Thyroid gland (tissue), 4 donors: ENCODE results near the gene TCF7L2. TPM values are rescaled to one million over a fixed set of nuclear protein-coding genes. Genes with fewer than 3 reads are reported as not detected.

Experiments
- DNase-seq, 2 donors: peaks; one replicate each; pipeline ENCODE4 v3.0.0-alpha.2; 2019
- H3K27ac ChIP-seq, 3 donors: fragments of 200-600 bp; sonication (generic); 1 replicate in 2 of 3; 2 replicates in 1 of 3; pipeline ENCODE4 v1.5.1; 2016 to 2019; ENCODE audit warnings: mild to moderate bottlenecking in 1 of 3, moderate library complexity in 1 of 3
- H3K27me3 ChIP-seq: fragments of 200-600 bp; sonication (generic); one replicate; pipeline ENCODE4 v1.5.1; 2019
- H3K36me3 ChIP-seq, 2 donors: fragments of 200-600 bp; sonication (generic); one replicate each; pipeline ENCODE4 v1.5.1; 2016 to 2019
- H3K4me1 ChIP-seq, 2 donors: fragments of 200-600 bp; sonication (generic); one replicate each; pipeline ENCODE4 v1.5.1; 2017 to 2019
- H3K4me3 ChIP-seq, 3 donors: fragments of 200-600 bp; sonication (generic); replicated peaks in 1 of 3; 1 replicate in 2 of 3; 2 replicates in 1 of 3; pipeline ENCODE4 v1.5.1; 2016; ENCODE audit warnings: mild to moderate bottlenecking in 1 of 3
- H3K9me3 ChIP-seq: fragments of 200-600 bp; sonication (generic); one replicate; pipeline ENCODE4 v1.5.1; 2017
- POLR2A ChIP-seq, 2 donors: fragments of 450-650 bp; IDR thresholded peaks; one replicate each; pipeline ENCODE4 v1.6.1; 2017; ENCODE audit warnings: antibody characterized with exemption in 2 of 2, mild to moderate bottlenecking in 2 of 2, moderate library complexity in 1 of 2
- WGBS, 2 donors: methylation state at CpG; one replicate each; pipeline ENCODE4 v1.1.5; 2017; 5-methylcytosine and 5-hydroxymethylcytosine counted together
- intact Hi-C: fragments of 100-400 bp; cut with DNase I; formaldehyde crosslinking; loops from one replicate; pipeline ENCODE4 v1.15.1; 2023
- total RNA-seq, 4 donors: library from RNA; depleted of rRNA; stranded (reverse); fragments of >200 nt; gene quantifications; one replicate each; pipeline ENCODE4 v1.2.3, GENCODE V29; 2016
- TF ChIP-seq, protein P1 (sequence below), 6 experiments: fragments of 200-600 bp in 3 of 6; fragments of 450-650 bp in 3 of 6; sonication (generic) in 3 of 6; IDR thresholded peaks; one replicate each; pipeline ENCODE4 v1.5.1; 2016 to 2019; ENCODE audit warnings: antibody characterized with exemption in 6 of 6, mild to moderate bottlenecking in 2 of 6, inconsistent platforms in 1 of 6, moderate library complexity in 1 of 6

TCF7L2 gene
- total RNA-seq, 4 donors from 2014 or later = 16.2 to 67.1 (median 25.3) TPM

DNA sequence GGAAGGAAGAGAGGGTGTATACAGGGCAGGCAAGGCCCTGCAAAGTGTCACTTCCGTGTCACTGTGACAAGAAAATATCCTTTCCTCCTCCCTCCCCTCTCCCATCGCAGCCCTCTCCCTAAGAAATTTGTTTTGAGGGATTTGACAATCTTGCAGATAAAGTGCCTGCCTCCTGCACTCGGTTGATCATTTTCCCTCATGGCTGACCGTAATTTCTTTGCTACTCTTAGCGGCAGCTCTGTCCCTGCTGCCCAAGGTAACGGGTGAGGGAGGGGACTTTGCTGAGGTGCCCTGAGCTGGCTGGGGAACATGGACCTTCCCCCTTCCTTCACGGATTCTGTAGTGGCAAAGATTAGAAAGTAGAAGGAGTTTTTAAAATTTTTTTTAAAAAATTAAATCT is 179.1 kb downstream of the TCF7L2 start:
- intact Hi-C loops = loop anchor here (10.0 kb wide), 2 partner anchors 184 to 414 kb away; no protein-coding TSS in a partner anchor
- peaks cover 7 to 10% of the 10 kb centered on the region in 2 donors for H3K4me1 ChIP-seq

DNA sequence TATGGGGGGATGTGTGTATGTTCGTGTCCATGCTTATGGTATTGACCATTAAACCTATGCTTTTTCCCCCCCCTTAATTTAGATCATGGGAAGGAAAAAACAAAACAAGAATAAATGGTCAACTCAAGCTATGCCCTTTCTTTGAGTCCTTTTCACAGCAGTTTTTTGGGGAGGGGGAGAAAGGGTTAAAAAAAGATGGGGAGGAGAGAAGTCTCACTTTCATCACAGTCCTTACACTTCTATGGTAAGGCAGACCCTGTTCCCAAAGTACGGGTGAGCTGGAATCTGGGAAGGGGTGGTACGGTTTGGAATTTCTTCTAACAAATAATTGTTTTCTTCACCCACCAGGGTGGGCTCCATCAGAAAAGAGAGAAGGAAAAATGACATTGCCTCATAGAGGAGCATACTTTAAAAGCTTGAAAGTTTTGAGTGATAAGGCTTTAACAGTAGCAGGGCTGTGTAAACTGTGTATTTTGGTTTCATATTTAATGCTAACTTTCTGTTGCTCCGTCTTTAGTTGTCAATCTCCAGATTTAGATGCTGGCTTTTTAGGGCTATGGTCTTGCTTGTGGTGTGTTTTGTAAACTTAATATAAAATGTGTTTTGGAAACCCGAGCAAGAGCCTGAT is 180.1 kb downstream of the TCF7L2 start:
- TF ChIP-seq, protein P1, sequence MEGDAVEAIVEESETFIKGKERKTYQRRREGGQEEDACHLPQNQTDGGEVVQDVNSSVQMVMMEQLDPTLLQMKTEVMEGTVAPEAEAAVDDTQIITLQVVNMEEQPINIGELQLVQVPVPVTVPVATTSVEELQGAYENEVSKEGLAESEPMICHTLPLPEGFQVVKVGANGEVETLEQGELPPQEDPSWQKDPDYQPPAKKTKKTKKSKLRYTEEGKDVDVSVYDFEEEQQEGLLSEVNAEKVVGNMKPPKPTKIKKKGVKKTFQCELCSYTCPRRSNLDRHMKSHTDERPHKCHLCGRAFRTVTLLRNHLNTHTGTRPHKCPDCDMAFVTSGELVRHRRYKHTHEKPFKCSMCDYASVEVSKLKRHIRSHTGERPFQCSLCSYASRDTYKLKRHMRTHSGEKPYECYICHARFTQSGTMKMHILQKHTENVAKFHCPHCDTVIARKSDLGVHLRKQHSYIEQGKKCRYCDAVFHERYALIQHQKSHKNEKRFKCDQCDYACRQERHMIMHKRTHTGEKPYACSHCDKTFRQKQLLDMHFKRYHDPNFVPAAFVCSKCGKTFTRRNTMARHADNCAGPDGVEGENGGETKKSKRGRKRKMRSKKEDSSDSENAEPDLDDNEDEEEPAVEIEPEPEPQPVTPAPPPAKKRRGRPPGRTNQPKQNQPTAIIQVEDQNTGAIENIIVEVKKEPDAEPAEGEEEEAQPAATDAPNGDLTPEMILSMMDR (IDR thresholded peaks at IDR 0.05) = no peak
- TF ChIP-seq POLR2A (IDR thresholded peaks at IDR 0.05) = no peak
- 87 to 92% methylated on average over 5 of the region's 5 CpGs for WGBS, 2 donors
- no peak for DNase-seq
- intact Hi-C loops = no loop called here
- Histone ChIP-seq H3K4me1 (peaks cover 7 to 10% of the 10 kb centered on the region in 2 donors), H3K27me3 (no peaks in the 10 kb centered on the region), H3K36me3 (no peaks in the 10 kb centered on the region), H3K9me3 (no peaks in the 10 kb centered on the region), H3K27ac (no peak overlapping the region), H3K4me3 (no peak overlapping the region)

More for the DNA sequence above, 179.1 kb downstream of the TCF7L2 start:
- DNase-seq = no peak
- H3K27me3 ChIP-seq = no peaks in the 10 kb centered on the region
- 81 to 86% methylated on average over 7 of the region's 7 CpGs for WGBS, 2 donors
- no peaks in the 10 kb centered on the region for H3K9me3 ChIP-seq
- H3K4me3 ChIP-seq = no peak overlapping the region
- no peak overlapping the region for H3K27ac ChIP-seq
- no peaks in the 10 kb centered on the region for H3K36me3 ChIP-seq
- TF ChIP-seq POLR2A (IDR thresholded peaks at IDR 0.05) = no peak
- TF ChIP-seq, protein P1 (IDR thresholded peaks at IDR 0.05) = no peak

DNA sequence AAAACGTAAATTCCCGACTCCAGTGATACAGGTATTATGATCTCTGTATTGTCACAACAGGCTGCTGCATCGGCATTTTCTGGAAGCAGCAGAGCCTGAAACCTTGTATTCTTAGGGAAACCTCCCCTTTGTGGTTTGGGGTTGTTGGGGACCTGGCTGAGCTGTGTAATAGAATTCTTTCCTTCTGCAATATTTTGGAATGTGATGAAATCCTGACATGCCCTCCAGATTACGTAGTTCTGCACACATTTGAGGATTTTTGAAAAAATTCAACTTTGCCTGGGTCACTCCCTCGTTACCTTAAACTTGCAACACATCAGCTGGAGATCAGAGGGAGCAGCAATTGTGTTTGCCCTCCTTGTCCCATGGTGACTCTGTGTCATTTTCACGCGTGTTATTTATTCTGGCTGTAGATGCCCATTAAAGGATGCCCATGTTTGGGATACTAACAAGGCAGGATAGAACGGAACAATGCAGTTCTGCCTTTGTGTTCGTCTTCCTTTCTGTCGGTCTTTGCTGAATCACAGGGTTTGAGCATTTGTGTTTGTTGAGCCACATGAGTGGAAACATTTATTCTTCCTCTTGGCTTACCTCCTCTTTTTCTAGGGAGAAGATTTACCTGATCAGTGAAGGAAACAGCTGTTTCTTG is 181.7 kb downstream of the TCF7L2 start:
- Histone ChIP-seq H3K4me3 (no peak overlapping the region), H3K36me3 (no peaks in the 10 kb centered on the region), H3K27ac (no peak overlapping the region), H3K4me1 (peaks cover 4 to 7% of the 10 kb centered on the region in 2 donors), H3K9me3 (no peaks in the 10 kb centered on the region), H3K27me3 (no peaks in the 10 kb centered on the region)
- TF ChIP-seq POLR2A (IDR thresholded peaks at IDR 0.05) = no peak
- TF ChIP-seq, protein P1 (IDR thresholded peaks at IDR 0.05) = no peak
- WGBS, 2 donors = 67 to 73% methylated on average over 10 of the region's 10 CpGs
- DNase-seq = no peak
- intact Hi-C loops = no loop called here

DNA sequence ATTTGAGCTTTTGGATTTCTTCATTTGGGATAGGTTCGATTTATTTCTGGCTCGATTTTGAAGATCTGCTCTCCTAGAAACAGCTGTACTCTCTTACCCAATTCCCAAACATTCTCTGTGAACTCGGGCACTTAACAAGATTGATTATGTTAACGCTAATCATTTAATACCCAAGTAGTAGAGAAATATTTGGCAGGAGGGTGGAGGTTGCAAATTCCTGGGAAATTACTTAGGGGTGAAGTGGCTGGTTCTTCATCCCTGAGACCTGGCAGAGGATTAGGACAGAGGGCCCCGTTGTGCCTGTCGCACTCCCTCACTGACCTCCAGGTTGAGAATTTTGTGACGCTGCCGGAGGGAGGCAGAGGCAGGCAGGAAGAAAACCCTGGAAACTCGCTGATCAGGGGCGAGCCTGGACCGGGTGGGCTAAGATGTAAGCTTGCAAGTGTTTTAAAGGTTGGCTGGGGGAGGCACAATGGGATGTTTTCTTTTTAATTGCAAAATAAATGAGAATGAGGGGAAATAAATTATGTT is 182.6 kb downstream of the TCF7L2 start:
- peaks cover 4 to 7% of the 10 kb centered on the region in 2 donors for H3K4me1 ChIP-seq
- no peak overlapping the region for H3K4me3 ChIP-seq
- no peaks in the 10 kb centered on the region for H3K36me3 ChIP-seq
- 67 to 73% methylated on average over 11 of the region's 11 CpGs for WGBS, 2 donors
- intact Hi-C loops = no loop called here
- DNase-seq = no peak
- no peaks in the 10 kb centered on the region for H3K27me3 ChIP-seq
- TF ChIP-seq, protein P1 (IDR thresholded peaks at IDR 0.05) = no peak
- TF ChIP-seq POLR2A (IDR thresholded peaks at IDR 0.05) = no peak
- H3K9me3 ChIP-seq = no peaks in the 10 kb centered on the region
- no peak overlapping the region for H3K27ac ChIP-seq
